Glutamatergic neuron (in vitro differentiated cells): ENCODE results near the gene GPR152. TPM values are rescaled to one million over a fixed set of nuclear protein-coding genes. Genes with fewer than 3 reads are reported as not detected.

Experiments used
- DNase-seq: peaks from one replicate; pipeline ENCODE4 v3.0.0; 2022
- H3K27ac Mint-ChIP-seq: one replicate; pipeline ENCODE4 v1.8.0; 2020; ENCODE audit warnings: mild to moderate bottlenecking, mixed read lengths, inconsistent platforms; ENCODE audit not compliant: unreplicated experiment
- H3K27me3 Mint-ChIP-seq: one replicate; pipeline ENCODE4 v1.8.0; 2020; ENCODE audit warnings: mild to moderate bottlenecking, moderate library complexity, mixed read lengths, inconsistent platforms; ENCODE audit not compliant: unreplicated experiment
- H3K36me3 Mint-ChIP-seq: one replicate; pipeline ENCODE4 v1.8.0; 2020; ENCODE audit warnings: mild to moderate bottlenecking, mixed read lengths, inconsistent platforms; ENCODE audit not compliant: unreplicated experiment
- H3K4me1 Mint-ChIP-seq: one replicate; pipeline ENCODE4 v1.8.0; 2020; ENCODE audit warnings: mild to moderate bottlenecking, low read depth, mixed read lengths, inconsistent platforms; ENCODE audit not compliant: unreplicated experiment
- H3K4me3 Mint-ChIP-seq: one replicate; pipeline ENCODE4 v1.8.0; 2020; ENCODE audit warnings: mild to moderate bottlenecking, mixed read lengths, inconsistent platforms; ENCODE audit not compliant: unreplicated experiment
- H3K9me3 Mint-ChIP-seq: one replicate; pipeline ENCODE4 v1.8.0; 2020; ENCODE audit warnings: mild to moderate bottlenecking, moderate library complexity, mixed read lengths, inconsistent platforms; ENCODE audit not compliant: unreplicated experiment
- total RNA-seq: library from RNA; stranded (reverse); fragmentation: NEBNext Ultra II Directional; extraction: Animal tissue kit (Norgen Biotek cat#: 25700); gene quantifications from one replicate; pipeline ENCODE4 v1.2.1, GENCODE V29; 2021; ENCODE audit not compliant: unreplicated experiment
- TF ChIP-seq, protein P1 (sequence below): fragments of 200-600 bp; sonication (generic); IDR thresholded peaks from one replicate; pipeline ENCODE4 v1.5.0; 2021; ENCODE audit not compliant: partially characterized antibody, unreplicated experiment

GPR152 gene
- total RNA-seq, 1 donor from 2014 or later: not detected

GRCh38 chr11:67410369-67410831 lies 42.1 kb downstream of the GPR152 start:
- no peak overlapping the region for H3K27ac Mint-ChIP-seq
- peaks cover 8% of the 10 kb centered on the region for H3K27me3 Mint-ChIP-seq
- no peaks in the 10 kb centered on the region for H3K9me3 Mint-ChIP-seq
- no peak overlapping the region for H3K4me3 Mint-ChIP-seq
- DNase-seq: no peak
- no peaks in the 10 kb centered on the region for H3K36me3 Mint-ChIP-seq
- TF ChIP-seq, protein P1, sequence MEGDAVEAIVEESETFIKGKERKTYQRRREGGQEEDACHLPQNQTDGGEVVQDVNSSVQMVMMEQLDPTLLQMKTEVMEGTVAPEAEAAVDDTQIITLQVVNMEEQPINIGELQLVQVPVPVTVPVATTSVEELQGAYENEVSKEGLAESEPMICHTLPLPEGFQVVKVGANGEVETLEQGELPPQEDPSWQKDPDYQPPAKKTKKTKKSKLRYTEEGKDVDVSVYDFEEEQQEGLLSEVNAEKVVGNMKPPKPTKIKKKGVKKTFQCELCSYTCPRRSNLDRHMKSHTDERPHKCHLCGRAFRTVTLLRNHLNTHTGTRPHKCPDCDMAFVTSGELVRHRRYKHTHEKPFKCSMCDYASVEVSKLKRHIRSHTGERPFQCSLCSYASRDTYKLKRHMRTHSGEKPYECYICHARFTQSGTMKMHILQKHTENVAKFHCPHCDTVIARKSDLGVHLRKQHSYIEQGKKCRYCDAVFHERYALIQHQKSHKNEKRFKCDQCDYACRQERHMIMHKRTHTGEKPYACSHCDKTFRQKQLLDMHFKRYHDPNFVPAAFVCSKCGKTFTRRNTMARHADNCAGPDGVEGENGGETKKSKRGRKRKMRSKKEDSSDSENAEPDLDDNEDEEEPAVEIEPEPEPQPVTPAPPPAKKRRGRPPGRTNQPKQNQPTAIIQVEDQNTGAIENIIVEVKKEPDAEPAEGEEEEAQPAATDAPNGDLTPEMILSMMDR: no peak
- peaks cover 10% of the 10 kb centered on the region for H3K4me1 Mint-ChIP-seq

DNA sequence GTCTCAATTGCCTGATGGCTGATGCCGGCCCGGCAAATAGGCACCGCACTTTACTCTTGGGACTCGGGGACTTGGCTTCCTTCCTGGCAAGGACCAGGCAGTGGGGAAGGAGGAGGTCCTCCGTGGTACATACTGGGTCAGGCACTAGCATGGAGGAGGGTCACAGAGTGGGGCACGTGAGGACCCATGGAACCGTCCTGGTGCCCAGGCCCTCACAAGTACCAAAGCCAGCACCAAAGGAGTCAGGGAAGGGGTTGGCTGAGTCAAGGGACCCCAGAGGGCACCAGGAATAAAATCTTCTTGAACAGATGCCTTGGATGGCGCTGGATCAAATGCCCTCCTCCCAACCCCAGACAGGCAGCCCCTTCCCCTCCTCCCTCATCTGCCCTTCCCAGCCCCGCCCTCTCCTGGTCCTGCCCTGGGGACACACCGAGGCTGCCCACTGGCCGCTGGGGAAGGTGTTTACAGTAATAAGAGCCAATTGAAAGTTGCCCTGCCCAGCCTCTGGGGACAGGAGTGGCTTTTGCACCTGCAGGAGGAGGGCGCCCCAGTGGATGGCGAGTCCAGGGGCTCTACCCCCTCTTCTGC lies 42.7 kb downstream of the GPR152 start:
- Mint-ChIP-seq H3K27ac (no peak overlapping the region), H3K27me3 (peaks cover 8% of the 10 kb centered on the region), H3K36me3 (no peaks in the 10 kb centered on the region), H3K4me3 (no peak overlapping the region), H3K4me1 (peaks cover 10% of the 10 kb centered on the region), H3K9me3 (no peaks in the 10 kb centered on the region)
- DNase-seq: no peak
- TF ChIP-seq, protein P1: no peak

DNA sequence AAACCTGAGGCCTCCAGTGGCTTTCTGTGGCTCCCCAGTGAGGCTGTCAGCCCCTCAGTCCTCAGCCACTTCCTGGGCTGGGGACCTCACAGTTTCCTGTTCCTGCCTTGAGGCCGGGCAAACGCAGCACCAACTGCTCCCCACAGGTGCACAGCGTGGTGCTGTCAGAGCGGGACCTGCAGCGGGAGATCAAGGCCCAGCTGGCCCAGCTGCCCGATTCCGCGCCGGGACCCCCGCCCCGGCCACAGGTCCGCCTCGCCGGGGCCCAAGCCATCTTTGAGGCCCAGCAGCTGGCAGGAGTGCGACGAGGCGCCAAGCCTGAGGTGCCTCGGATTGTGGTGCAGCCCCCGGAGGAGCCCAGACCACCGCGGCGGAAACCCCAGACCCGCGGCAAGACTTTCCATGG lies 43.3 kb downstream of the GPR152 start:
- H3K4me3 Mint-ChIP-seq: no peak overlapping the region
- H3K27me3 Mint-ChIP-seq: peaks cover 8% of the 10 kb centered on the region
- TF ChIP-seq, protein P1: no peak
- no peak overlapping the region for H3K27ac Mint-ChIP-seq
- DNase-seq: no peak
- no peaks in the 10 kb centered on the region for H3K36me3 Mint-ChIP-seq
- peaks cover 10% of the 10 kb centered on the region for H3K4me1 Mint-ChIP-seq
- H3K9me3 Mint-ChIP-seq: no peaks in the 10 kb centered on the region

DNA sequence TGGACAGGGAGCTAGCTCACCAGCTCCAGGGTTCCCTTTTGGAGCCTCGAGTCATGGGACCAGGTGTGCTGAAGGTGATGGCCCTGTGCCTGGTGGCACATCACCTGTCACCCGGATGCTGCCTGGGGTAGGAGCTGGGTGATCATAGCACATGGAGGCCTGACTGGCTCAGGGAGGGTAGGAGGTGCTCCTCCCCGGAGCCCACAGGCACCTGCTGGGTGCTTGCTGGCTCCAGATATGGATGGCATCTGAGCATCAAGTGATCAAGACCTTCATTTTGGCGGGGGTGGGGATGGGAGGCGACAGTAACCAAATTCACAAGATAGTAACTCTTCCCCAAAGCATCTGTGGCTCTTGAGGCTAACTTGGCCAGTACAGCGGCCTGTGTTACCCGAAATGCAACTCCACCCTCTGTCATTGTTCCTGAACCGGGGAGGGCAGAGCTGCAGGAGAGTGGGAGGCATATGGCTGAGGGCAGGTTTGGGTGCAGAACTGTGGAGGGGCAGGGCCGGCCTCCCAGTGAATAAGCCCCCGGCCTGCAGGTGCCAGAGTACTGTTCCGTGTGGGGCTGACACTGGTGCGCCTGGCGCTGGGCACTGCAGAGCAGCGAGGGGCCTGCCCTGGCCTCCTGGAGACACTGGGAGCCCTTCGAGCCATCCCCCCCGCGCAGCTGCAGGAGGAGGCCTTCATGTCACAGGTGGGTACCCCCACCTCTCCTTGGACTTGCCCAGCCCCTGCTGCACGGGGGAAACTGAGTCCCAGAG lies 43.9 kb downstream of the GPR152 start:
- Mint-ChIP-seq H3K9me3 (no peaks in the 10 kb centered on the region), H3K27ac (no peak overlapping the region), H3K4me1 (peaks cover 10% of the 10 kb centered on the region), H3K27me3 (peaks cover 8% of the 10 kb centered on the region), H3K36me3 (no peaks in the 10 kb centered on the region), H3K4me3 (no peak overlapping the region)
- TF ChIP-seq, protein P1: no peak
- DNase-seq: no peak

GRCh38 chr11:67407688-67408163 lies 44.8 kb downstream of the GPR152 start:
- peaks cover 3% of the 10 kb centered on the region for H3K27me3 Mint-ChIP-seq
- no peak overlapping the region for H3K27ac Mint-ChIP-seq
- H3K4me3 Mint-ChIP-seq: no peak overlapping the region
- DNase-seq: no peak
- peaks cover 5% of the 10 kb centered on the region for H3K4me1 Mint-ChIP-seq
- H3K9me3 Mint-ChIP-seq: no peaks in the 10 kb centered on the region
- no peaks in the 10 kb centered on the region for H3K36me3 Mint-ChIP-seq
- TF ChIP-seq, protein P1: no peak
